Uterus (tissue), 2 donors: ENCODE measurements around the gene WSCD1.

ENCODE experiments used
- CTCF ChIP-seq, 4 experiments: fragments of 200-600 bp in 2 of 4; fragments of 450-650 bp in 2 of 4; sonication (generic) in 2 of 4; IDR thresholded peaks; one replicate each; pipeline ENCODE4 v1.5.1; 2016 to 2019; ENCODE audit warnings: antibody characterized with exemption in 4 of 4, mild to moderate bottlenecking in 2 of 4, moderate library complexity in 1 of 4
- POLR2A ChIP-seq, 2 donors: fragments of 450-650 bp; IDR thresholded peaks; one replicate each; pipeline ENCODE4 v1.6.1; 2016; ENCODE audit warnings: antibody characterized with exemption in 2 of 2, mild to moderate bottlenecking in 1 of 2, moderate library complexity in 1 of 2

GRCh38 chr17:6023036-6023831, 46.9 kb upstream of the WSCD1 start:
- no peak for TF ChIP-seq POLR2A (IDR thresholded peaks at IDR 0.05)
- TF ChIP-seq CTCF (IDR thresholded peaks at IDR 0.05) = no peak
